Right lobe of liver (tissue), 6 donors: ENCODE measurements around the gene PRKCZ. TPM values are rescaled to one million over a fixed set of nuclear protein-coding genes. Genes with fewer than 3 reads are reported as not detected.

Experiments used
- ATAC-seq, 4 donors: fragments of 200-7000 bp; cut with Tn5 transposase; one replicate each; pipeline ENCODE4 v1.9.1; 2020; ENCODE audit warnings: mild to moderate bottlenecking in 4 of 4, moderate library complexity in 4 of 4
- DNase-seq, 3 donors: peaks; one replicate each; pipeline ENCODE4 v3.0.0-alpha.2; 2020
- H3K27ac ChIP-seq, 3 donors: fragments of 200-600 bp; one replicate each; pipeline ENCODE4 v1.8.0; 2022
- H3K27me3 ChIP-seq, 2 donors: fragments of 200-600 bp; one replicate each; pipeline ENCODE4 v1.8.0; 2022
- H3K36me3 ChIP-seq, 4 donors: fragments of 200-600 bp; sonication (generic) in 1 of 4; one replicate each; pipeline versions ENCODE4 v1.5.1 to v1.8.0; 2017 to 2022; ENCODE audit warnings: control low read depth in 1 of 4
- H3K4me1 ChIP-seq, 4 donors: fragments of 200-600 bp; sonication (generic) in 1 of 4; one replicate each; pipeline versions ENCODE4 v1.5.1 to v1.8.0; 2017 to 2022; ENCODE audit warnings: control low read depth in 1 of 4
- H3K4me3 ChIP-seq, 3 donors: fragments of 200-600 bp; one replicate each; pipeline ENCODE4 v1.8.0; 2022
- H3K9me3 ChIP-seq, 4 donors: fragments of 200-600 bp; sonication (generic) in 1 of 4; one replicate each; pipeline versions ENCODE4 v1.5.1 to v1.8.0; 2017 to 2022; ENCODE audit warnings: control low read depth in 1 of 4
- CTCF ChIP-seq, 4 donors: fragments of 200-600 bp in 3 of 4; fragments of 450-650 bp in 1 of 4; IDR thresholded peaks; one replicate each; pipeline versions ENCODE4 v1.5.1 to v1.8.0; 2016 to 2022; ENCODE audit warnings: antibody characterized with exemption in 4 of 4, mild to moderate bottlenecking in 2 of 4
- POLR2A ChIP-seq: fragments of 450-650 bp; IDR thresholded peaks from one replicate; pipeline ENCODE4 v1.6.1; 2017; ENCODE audit warnings: antibody characterized with exemption, mild to moderate bottlenecking
- WGBS: methylation state at CpG from one replicate; pipeline ENCODE4 v1.1.6; 2018; ENCODE audit warnings: low coverage, low lambda C conversion rate; ENCODE audit not compliant: insufficient coverage; ENCODE audit errors: missing lambda C conversion rate; 5-methylcytosine and 5-hydroxymethylcytosine counted together
- intact Hi-C, 2 donors: fragments of 100-400 bp; cut with DNase I; formaldehyde crosslinking; loops; one replicate each; pipeline versions ENCODE4 v1.11.2 to v1.14.1; 2022
- total RNA-seq, 6 experiments: library from RNA; depleted of rRNA in 2 of 6; stranded (reverse); fragments of >200 nt in 2 of 6; fragmentation: NEBNext Ultra II Directional in 3 of 6; extraction: Animal tissue kit (Norgen Biotek cat#: 25700) in 3 of 6; gene quantifications; one replicate each; pipeline versions ENCODE4 v1.1.0 to v1.2.4, GENCODE V29; 2016 to 2023
- donor health status: DM: no; HTN: yes; CAD: no.
- donor health status: DM: no; HTN: no; CAD: no.
- donor health status: DM: no; HTN: no; CAD: no.
- donor health status: DM: no; HTN: yes; CAD: no.
- donor health status: DM: no; HTN: yes; CAD: no.

PRKCZ gene
- total RNA-seq, 6 experiments from 2014 or later: 10.3 to 20.1 (median 15.8) TPM

GRCh38 chr1:2074396-2074795 is 24.2 kb downstream of the PRKCZ start:
- intact Hi-C loops: no loop called here
- Histone ChIP-seq H3K27ac (no peak overlapping the region), H3K4me1 (no peaks in the 10 kb centered on the region), H3K36me3 (peaks cover 0 to 2% (median 0%) of the 10 kb centered on the region in 4 donors), H3K27me3 (no peaks in the 10 kb centered on the region), H3K9me3 (peaks cover 0 to 9% (median 2%) of the 10 kb centered on the region in 4 donors), H3K4me3 (no peak overlapping the region)
- DNase-seq (no peak), ATAC-seq (no peak)
- TF ChIP-seq POLR2A (no peak), CTCF (IDR thresholded peaks at IDR 0.05) (no peak)
- 91% methylated on average over 12 of the region's 19 CpGs for WGBS

- Histone ChIP-seq H3K4me3 (no peak overlapping the region), H3K9me3 (peaks cover 0 to 9% (median 2%) of the 10 kb centered on the region in 4 donors), H3K36me3 (peaks cover 0 to 2% (median 0%) of the 10 kb centered on the region in 4 donors), H3K27ac (no peak overlapping the region), H3K4me1 (no peaks in the 10 kb centered on the region), H3K27me3 (no peaks in the 10 kb centered on the region)
- WGBS: 96% methylated on average over 5 of the region's 38 CpGs
- DNase-seq (no peak), ATAC-seq (no peak)
- TF ChIP-seq POLR2A (no peak), CTCF (IDR thresholded peaks at IDR 0.05) (no peak)
- intact Hi-C loops: no loop called here
These were observed 24.9 kb downstream of the PRKCZ start for GRCh38 chr1:2074944-2075740.

- no peak overlapping the region for H3K27ac ChIP-seq
- H3K9me3 ChIP-seq: peaks cover 0 to 9% (median 2%) of the 10 kb centered on the region in 4 donors
- no peak for ATAC-seq
- DNase-seq: no peak
- no peaks in the 10 kb centered on the region for H3K4me1 ChIP-seq
- intact Hi-C loops: no loop called here
- TF ChIP-seq POLR2A: no peak
- H3K27me3 ChIP-seq: no peaks in the 10 kb centered on the region
- 97% methylated on average over 14 of the region's 21 CpGs for WGBS
- peaks cover 0 to 2% (median 0%) of the 10 kb centered on the region in 4 donors for H3K36me3 ChIP-seq
- H3K4me3 ChIP-seq: no peak overlapping the region
These were observed 26.6 kb downstream of the PRKCZ start for GRCh38 chr1:2076826-2077225.

- ATAC-seq (no peak), DNase-seq (no peak)
- 100% methylated on average over 6 of the region's 7 CpGs for WGBS
- intact Hi-C loops: no loop called here
- Histone ChIP-seq H3K27ac (no peak overlapping the region), H3K27me3 (no peaks in the 10 kb centered on the region), H3K36me3 (peaks cover 0 to 2% (median 0%) of the 10 kb centered on the region in 4 donors), H3K4me3 (no peak overlapping the region), H3K9me3 (peaks cover 0 to 9% (median 2%) of the 10 kb centered on the region in 4 donors), H3K4me1 (no peaks in the 10 kb centered on the region)
- TF ChIP-seq POLR2A (no peak), CTCF (IDR thresholded peaks at IDR 0.05) (no peak)
These were observed 28.0 kb downstream of the PRKCZ start for GRCh38 chr1:2078170-2078569.

- ATAC-seq (no peak), DNase-seq (no peak)
- WGBS: 88% methylated on average over 13 of the region's 28 CpGs
These were observed 29.3 kb downstream of the PRKCZ start for GRCh38 chr1:2079396-2080085.

More at GRCh38 chr1:2079396-2080085, 29.3 kb downstream of the PRKCZ start:
- no peak overlapping the region for H3K4me3 ChIP-seq
- TF ChIP-seq POLR2A (no peak), CTCF (IDR thresholded peaks at IDR 0.05) (no peak)
- peaks cover 0 to 9% (median 2%) of the 10 kb centered on the region in 4 donors for H3K9me3 ChIP-seq
- no peak overlapping the region for H3K27ac ChIP-seq
- H3K27me3 ChIP-seq: no peaks in the 10 kb centered on the region
- H3K36me3 ChIP-seq: peaks cover 0 to 2% (median 0%) of the 10 kb centered on the region in 4 donors
- intact Hi-C loops: no loop called here
- no peaks in the 10 kb centered on the region for H3K4me1 ChIP-seq
